Heart right ventricle (tissue), 16 donors: ENCODE results near the gene NCKIPSD. TPM values are rescaled to one million over a fixed set of nuclear protein-coding genes. Genes with fewer than 3 reads are reported as not detected.

ENCODE experiments used
- ATAC-seq, 8 donors: fragments of 200-7000 bp; cut with Tn5 transposase; one replicate each; pipeline ENCODE4 v1.9.1; 2020; ENCODE audit warnings: mild to moderate bottlenecking in 8 of 8, moderate library complexity in 8 of 8, moderate number of reproducible peaks in 1 of 8
- DNase-seq, 2 donors: peaks; one replicate each; pipeline ENCODE4 v3.0.0-alpha.2; 2020
- H3K27ac ChIP-seq, 10 donors: fragments of 200-600 bp; sonication (generic) in 2 of 10; one replicate each; pipeline versions ENCODE4 v1.5.0 to v1.8.0; 2020 to 2022; ENCODE audit warnings: mild to moderate bottlenecking in 3 of 10
- H3K27me3 ChIP-seq, 7 donors: fragments of 200-600 bp; one replicate each; pipeline ENCODE4 v1.8.0; 2021 to 2022; ENCODE audit warnings: mild to moderate bottlenecking in 2 of 7
- H3K36me3 ChIP-seq, 9 donors: fragments of 200-600 bp; sonication (generic) in 1 of 9; one replicate each; pipeline versions ENCODE4 v1.5.0 to v1.8.0; 2020 to 2022; ENCODE audit warnings: mild to moderate bottlenecking in 2 of 9
- H3K4me1 ChIP-seq, 9 donors: fragments of 200-600 bp; sonication (generic) in 1 of 9; one replicate each; pipeline versions ENCODE4 v1.5.0 to v1.8.0; 2020 to 2022; ENCODE audit warnings: mild to moderate bottlenecking in 4 of 9
- H3K4me3 ChIP-seq, 10 donors: fragments of 200-600 bp; sonication (generic) in 2 of 10; one replicate each; pipeline versions ENCODE4 v1.5.0 to v1.8.0; 2020 to 2022; ENCODE audit warnings: mild to moderate bottlenecking in 7 of 10, moderate library complexity in 2 of 10
- H3K9me3 ChIP-seq, 11 donors: fragments of 200-600 bp in 10 of 11; sonication (generic) in 2 of 11; one replicate each; pipeline versions ENCODE4 v1.5.0 to v1.8.0; 2013 to 2022; ENCODE audit warnings: mild to moderate bottlenecking in 2 of 11, control low read depth in 1 of 11, moderate library complexity in 1 of 11
- CTCF ChIP-seq, 9 donors: fragments of 200-600 bp; sonication (generic) in 2 of 9; IDR thresholded peaks; one replicate each; pipeline versions ENCODE4 v1.5.0 to v1.8.0; 2021 to 2022; ENCODE audit warnings: antibody characterized with exemption in 9 of 9, mild to moderate bottlenecking in 5 of 9, moderate library complexity in 1 of 9
- WGBS, 2 donors: extraction: QIAGEN DNeasy Blood & Tissue Kit; methylation state at CpG; one replicate each; pipeline ENCODE4 v1.1.7; 2013; ENCODE audit warnings: inconsistent platforms in 1 of 2; 5-methylcytosine and 5-hydroxymethylcytosine counted together
- intact Hi-C, 10 donors: fragments of 100-400 bp; cut with DNase I; formaldehyde crosslinking; loops; one replicate each; pipeline versions ENCODE4 v1.11.1 to v1.14.2; 2022
- polyA plus RNA-seq, 2 donors: library from polyadenylated mRNA; stranded (reverse); fragments of 200-250 nt; gene quantifications; one replicate each; pipeline ENCODE4 v1.2.3, GENCODE V29; 2013
- total RNA-seq, 10 donors: library from RNA; stranded (reverse); fragmentation: NEBNext Ultra II Directional in 3 of 10; extraction: Animal tissue kit (Norgen Biotek cat#: 25700) in 3 of 10; gene quantifications; one replicate each; pipeline versions ENCODE4 v1.2.1 to v1.2.4, GENCODE V29; 2021 to 2023
- donor health status: Arrhythmogenic right ventricular cardiomyopathy.
- donor health status: ischemic (EF 13 %, LVEDD 7.1; RV severe dilation, severe dysfunction).
- donor health status: healthy with polysubstance abuse.
- donor health status: DM: no; HTN: yes; CAD: no.
- donor health status: DM: no; HTN: no; CAD: no.
- donor health status: ischemic (EF 25% LVEDD 6.9; RV normal size, moderate dysfunction).
- donor health status: ischemic (EF 25% LVEDD 5.7; RV mildly dilated, moderate dysfunction).
- donor health status: healthy.
- donor health status: DM: yes; HTN: yes; CAD: no.
- donor health status: Ischemic cardiomyopathy.
- donor health status: ischemic (EF 35%, LVEDD 5.7; RV mildly dilated, moderate dysfunction).
- donor health status: nonischemic (EF 11% LVEDD 7.7; RV severe dilation, severe dysfunction).
- donor health status: DM: yes; HTN: yes; CAD: no.
- donor health status: PGD.
- donor health status: ischemic (EF 29% LVEDD 5.4; RV normal size, mild dysfunction).
- donor health status: nonischemic (EF 23%, LVEDD 6.1; RV moderate dilation, normal function).

Gene NCKIPSD
- total and polyA plus RNA-seq, 12 donors: 9.4 to 21.1 (median 14.6) TPM

GRCh38 chr3:48634661-48635221 lies 51.0 kb downstream of the NCKIPSD start:
- Histone ChIP-seq H3K36me3 (peaks cover 0 to 39% (median 4%) of the 10 kb centered on the region in 9 donors), H3K27ac (peak overlapping the region; percentile 19 to 91 (median 88)), H3K27me3 (no peaks in the 10 kb centered on the region), H3K4me3 (peak overlapping the region; percentile 73 to 99 (median 88)), H3K4me1 (peaks cover 5 to 28% (median 21%) of the 10 kb centered on the region in 9 donors), H3K9me3 (no peaks in the 10 kb centered on the region)
- no peak for TF ChIP-seq CTCF (IDR thresholded peaks at IDR 0.05)
- DNase-seq: peak; percentile 26 to 62
- WGBS, 2 donors: 3 to 4% methylated on average over 30 of the region's 30 CpGs
- peak; percentile 5 to 67 (median 26) for ATAC-seq
- intact Hi-C loops: loop anchor here in 5 of 10 donors (2.0 to 10.0 kb wide), 4 partner anchors 50 to 170 kb away; partner anchors contain the start of genes NCKIPSD (in 2 of the 5) and PFKFB4 (in 1 of the 5)

GRCh38 chr3:48633743-48634142 lies 52.0 kb downstream of the NCKIPSD start:
- no peak for TF ChIP-seq CTCF (IDR thresholded peaks at IDR 0.05)
- DNase-seq (no peak), ATAC-seq (no peak)
- intact Hi-C loops: loop anchor here in 5 of 10 donors (2.0 to 10.0 kb wide), 4 partner anchors 51 to 169 kb away; partner anchors contain the start of genes NCKIPSD (in 2 of the 5) and PFKFB4 (in 1 of the 5)
- no peaks in the 10 kb centered on the region for H3K9me3 ChIP-seq
- 75 to 90% methylated on average over 2 of the region's 2 CpGs for WGBS, 2 donors
- peaks cover 0 to 47% (median 9%) of the 10 kb centered on the region in 9 donors for H3K36me3 ChIP-seq
- H3K4me3 ChIP-seq: no peak overlapping the region
- no peak overlapping the region for H3K27ac ChIP-seq
- H3K4me1 ChIP-seq: peaks cover 5 to 28% (median 21%) of the 10 kb centered on the region in 9 donors
- no peaks in the 10 kb centered on the region for H3K27me3 ChIP-seq

GRCh38 chr3:48633256-48633655 lies 52.5 kb downstream of the NCKIPSD start:
- Histone ChIP-seq H3K27ac (no peak overlapping the region), H3K4me1 (peaks cover 5 to 28% (median 21%) of the 10 kb centered on the region in 9 donors), H3K27me3 (no peaks in the 10 kb centered on the region), H3K36me3 (peaks cover 0 to 52% (median 9%) of the 10 kb centered on the region in 9 donors), H3K9me3 (no peaks in the 10 kb centered on the region), H3K4me3 (no peak overlapping the region)
- no peak for TF ChIP-seq CTCF (IDR thresholded peaks at IDR 0.05)
- no peak for DNase-seq
- ATAC-seq: no peak
- 96% methylated on average over 15 of the region's 15 CpGs for WGBS, 2 donors
- intact Hi-C loops: loop anchor here in 1 of 10 donors (10.0 kb wide), 1 partner anchor 168 kb away; a partner anchor contains a TSS

GRCh38 chr3:48631516-48632448 lies 53.9 kb downstream of the NCKIPSD start:
- peak in 1 of 2 donors; percentile 24 for DNase-seq
- no peak for TF ChIP-seq CTCF (IDR thresholded peaks at IDR 0.05)
- H3K27ac ChIP-seq: no peak overlapping the region
- no peak overlapping the region for H3K4me3 ChIP-seq
- intact Hi-C loops: loop anchor here in 1 of 10 donors (10.0 kb wide), 1 partner anchor 167 kb away; a partner anchor contains a TSS
- WGBS, 2 donors: 81 to 84% methylated on average over 22 of the region's 22 CpGs
- H3K36me3 ChIP-seq: peaks cover 0 to 67% (median 14%) of the 10 kb centered on the region in 9 donors
- H3K27me3 ChIP-seq: no peaks in the 10 kb centered on the region
- no peak for ATAC-seq
- no peaks in the 10 kb centered on the region for H3K9me3 ChIP-seq
- peaks cover 5 to 26% (median 18%) of the 10 kb centered on the region in 9 donors for H3K4me1 ChIP-seq
